A673 (cell line): Measurements from ENCODE around the gene GNG7. TPM values are rescaled to one million over a fixed set of nuclear protein-coding genes. Genes with fewer than 3 reads are reported as not detected.
"Not testable (repeated sequence)": the region's sequence is repeated elsewhere in the genome, so short reads cannot be mapped to it uniquely, and the experiment has no call there.

Experiments
- BruUV-seq: library from RNA; stranded (reverse); fragments of 400-500 nt; replicated peaks from 2 replicates; lab custom pipeline; 2021; lab: Mats Ljungman, UMichigan
- CTCF ChIA-PET: fragments of 300-600 bp; sonication (Branson Sonifier 250); formaldehyde crosslinking; loops from one replicate; lab custom pipeline; 2022; ENCODE audit warnings: antibody characterized with exemption; lab: Charles Lee
- POLR2A ChIA-PET: fragments of 300-600 bp; sonication (Branson Sonifier 250); formaldehyde crosslinking; loops from one replicate; lab custom pipeline; 2022; ENCODE audit warnings: antibody characterized with exemption; ENCODE audit not compliant: low non-redundant PET; lab: Charles Lee
- DNase-seq: peaks from one replicate; pipeline ENCODE4 v3.0.0-alpha.2; 2015; ENCODE audit warnings: low spot score
- H3K27ac ChIP-seq: fragments of 200-600 bp; sonication (generic); 2 replicates; pipeline ENCODE4 v1.5.1; 2016; ENCODE audit warnings: mixed run types, low read depth, mild to moderate bottlenecking, mixed read lengths, antibody characterized with exemption, low read length; ENCODE audit not compliant: poor library complexity, severe bottlenecking
- H3K27me3 ChIP-seq: fragments of 200-600 bp; sonication (generic); replicated peaks from 2 replicates; pipeline ENCODE4 v1.6.1; 2017; ENCODE audit warnings: mixed run types, low read depth, mild to moderate bottlenecking, mixed read lengths, antibody characterized with exemption, low read length; ENCODE audit not compliant: insufficient read depth, poor library complexity
- H3K36me3 ChIP-seq: fragments of 200-600 bp; sonication (generic); 2 replicates; pipeline ENCODE4 v1.6.1; 2016; ENCODE audit warnings: mixed run types, mild to moderate bottlenecking, mixed read lengths, antibody characterized with exemption, low read length; ENCODE audit not compliant: insufficient read depth, poor library complexity, severe bottlenecking
- H3K4me1 ChIP-seq: fragments of 200-600 bp; sonication (generic); 2 replicates; pipeline ENCODE4 v1.6.1; 2017; ENCODE audit warnings: mixed run types, mild to moderate bottlenecking, mixed read lengths, antibody characterized with exemption, low read length; ENCODE audit not compliant: insufficient read depth, poor library complexity, severe bottlenecking
- H3K4me3 ChIP-seq: fragments of 200-600 bp; sonication (generic); 2 replicates; pipeline ENCODE4 v1.5.1; 2016; ENCODE audit warnings: low read depth, mixed run types, mild to moderate bottlenecking, mixed read lengths, low read length; ENCODE audit not compliant: poor library complexity, severe bottlenecking
- H3K9me3 ChIP-seq: fragments of 200-600 bp; sonication (generic); 2 replicates; pipeline ENCODE4 v1.6.1; 2016; ENCODE audit warnings: mixed run types, low read depth, mild to moderate bottlenecking, mixed read lengths, antibody characterized with exemption, low read length; ENCODE audit not compliant: poor library complexity, severe bottlenecking
- CTCF ChIP-seq: fragments of 300-800, 200-600 bp; sonication (generic); conservative IDR thresholded peaks from 2 replicates; pipeline ENCODE4 v1.5.1; 2017; ENCODE audit warnings: low read depth, mild to moderate bottlenecking, antibody characterized with exemption, low read length, moderate library complexity, mixed read lengths
- EZH2 ChIP-seq: fragments of 200-600 bp; sonication (generic); IDR thresholded peaks from 2 replicates; pipeline ENCODE4 v1.6.1; 2017; ENCODE audit warnings: borderline replicate concordance, low read depth, mild to moderate bottlenecking, mixed read lengths, antibody characterized with exemption, low read length; ENCODE audit not compliant: poor library complexity, severe bottlenecking
- intact Hi-C: fragments of 100-400 bp; cut with micrococcal nuclease; formaldehyde crosslinking; loops from one replicate; pipeline ENCODE4 v1.10.0; 2022; ENCODE audit not compliant: unreplicated experiment
- total RNA-seq: library from RNA; stranded (reverse); gene quantifications from 2 replicates; pipeline ENCODE4 v1.2.3, GENCODE V29; 2021

GNG7 gene
- total RNA-seq, 1 experiment from 2014 or later: 0.30 TPM

- intact Hi-C loops: no loop called here
- Histone ChIP-seq H3K4me1 (no peaks in the 10 kb centered on the region), H3K4me3 (no peak overlapping the region), H3K27me3 (no peaks in the 10 kb centered on the region), H3K27ac (no peak overlapping the region), H3K36me3 (no peaks in the 10 kb centered on the region), H3K9me3 (no peaks in the 10 kb centered on the region)
- no peak for DNase-seq
- POLR2A ChIA-PET: no interaction called here
- TF ChIP-seq EZH2 (no peak), CTCF (no peak)
- CTCF ChIA-PET: no interaction called here
- no TSS peak for BruUV-seq
Observed at GRCh38 chr19:2567996-2568395, 134.5 kb downstream of the GNG7 start.

DNA sequence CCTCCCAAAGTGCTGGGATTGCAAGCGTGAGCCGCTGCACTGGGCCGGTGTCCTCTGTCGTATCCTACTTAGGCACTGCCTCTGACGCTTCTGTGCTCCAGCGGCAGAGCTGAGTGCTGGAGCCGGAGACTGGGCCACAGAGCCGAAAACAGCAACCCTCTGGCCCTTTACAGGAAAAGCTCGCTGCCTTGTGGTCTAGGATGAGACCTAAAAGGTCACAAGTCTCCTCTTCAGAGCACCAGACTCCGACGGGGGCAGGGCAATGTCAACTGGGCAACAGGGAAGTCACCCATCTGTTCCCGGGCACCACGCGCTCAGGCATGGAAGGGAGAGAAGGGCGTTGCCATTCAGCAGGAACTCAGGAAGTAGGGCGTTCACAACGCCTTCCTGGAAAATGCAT lies 134.9 kb downstream of the GNG7 start:
- H3K27me3 ChIP-seq: no peaks in the 10 kb centered on the region
- POLR2A ChIA-PET: no interaction called here
- no peaks in the 10 kb centered on the region for H3K9me3 ChIP-seq
- H3K27ac ChIP-seq: no peak overlapping the region
- H3K4me1 ChIP-seq: no peaks in the 10 kb centered on the region
- CTCF ChIA-PET: interaction anchor here (0.6 kb wide), 1 partner anchor 10 kb away, joined by 3 read pairs; no protein-coding TSS in a partner anchor
- H3K36me3 ChIP-seq: no peaks in the 10 kb centered on the region
- no peak for DNase-seq
- no TSS peak for BruUV-seq
- intact Hi-C loops: no loop called here
- no peak for TF ChIP-seq EZH2
- no peak for TF ChIP-seq CTCF
- H3K4me3 ChIP-seq: no peak overlapping the region

GRCh38 chr19:2563546-2563945 lies 138.9 kb downstream of the GNG7 start:
- H3K4me3 ChIP-seq, intact Hi-C loops, H3K4me1 ChIP-seq, CTCF ChIA-PET, H3K9me3 ChIP-seq, H3K36me3 ChIP-seq, H3K27me3 ChIP-seq, POLR2A ChIA-PET, DNase-seq, BruUV-seq, H3K27ac ChIP-seq: not testable (repeated sequence)

- intact Hi-C loops: no loop called here
- no peak for DNase-seq
- CTCF ChIA-PET: no interaction called here
- POLR2A ChIA-PET: no interaction called here
- Histone ChIP-seq H3K27ac (no peak overlapping the region), H3K36me3 (no peaks in the 10 kb centered on the region), H3K9me3 (no peaks in the 10 kb centered on the region), H3K4me3 (no peak overlapping the region), H3K4me1 (no peaks in the 10 kb centered on the region), H3K27me3 (no peaks in the 10 kb centered on the region)
- BruUV-seq: no TSS peak
- TF ChIP-seq EZH2 (no peak), CTCF (no peak)
Observed at GRCh38 chr19:2561895-2562294, 140.6 kb downstream of the GNG7 start.
